ENCODE data around the gene PPP2R5C. TPM values are rescaled to one million over a fixed set of nuclear protein-coding genes. Genes with fewer than 3 reads are reported as not detected.

Gene PPP2R5C
- total and polyA plus RNA-seq, 2 donors (not counting 3 experiments of a cell fraction or from before 2014, with no cell fraction given): 42.6 to 83.6 TPM

DNA sequence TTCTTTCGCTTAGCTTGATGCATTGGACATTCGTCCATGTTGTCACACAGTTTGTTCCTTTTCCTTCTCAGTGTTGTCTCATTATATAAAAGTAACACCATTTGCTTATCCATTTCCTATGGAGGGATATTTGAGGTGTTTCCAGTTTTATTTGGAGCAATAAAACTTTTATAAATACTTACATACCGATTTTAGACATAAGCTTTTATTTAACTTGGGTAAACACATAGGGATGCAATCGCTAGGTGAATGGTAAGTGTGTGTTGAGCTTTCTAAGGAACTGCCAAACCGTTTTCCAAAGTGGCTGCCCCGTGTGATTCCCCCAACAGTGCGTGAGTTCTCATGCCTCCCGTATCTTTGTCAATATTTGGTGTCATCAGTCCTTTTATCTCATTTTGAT lies 107.7 kb downstream of the PPP2R5C start:
- Histone ChIP-seq H3K9ac (replicated peaks; ENCODE audit: extremely low read depth, insufficient read depth, low read length) (no peak overlapping the region), H3K4me2 (ENCODE audit: insufficient read depth, low read length) (no peak overlapping the region), H3K27ac (ENCODE audit: insufficient read depth, low read depth, low read length) (no peak overlapping the region), H3K36me3 (ENCODE audit: control insufficient read depth in 2 of 2, extremely low read depth in 1 of 2, insufficient read depth in 2 of 2, low read length in 2 of 2) (no peaks in the 10 kb centered on the region), H3K4me3 (replicated peaks in 1 of 3; ENCODE audit: insufficient read depth in 1 of 3, low read depth in 1 of 3, low read length in 3 of 3) (no peak overlapping the region), H3K27me3 (ENCODE audit: control insufficient read depth in 2 of 2, insufficient read depth in 2 of 2, low read length in 2 of 2) (no peaks in the 10 kb centered on the region), H3K79me2 (ENCODE audit: control insufficient read depth, insufficient read depth, low read length) (peaks cover 31% of the 10 kb centered on the region), H3K4me1 (ENCODE audit: control insufficient read depth, extremely low read depth, insufficient read depth, low read length) (peaks cover 3% of the 10 kb centered on the region), H4K20me1 (replicated peaks; ENCODE audit: control insufficient read depth, extremely low read depth, insufficient read depth, low read length) (no peaks in the 10 kb centered on the region), H3K9me3 (replicated peaks; ENCODE audit: control insufficient read depth, insufficient read depth, low read length) (no peaks in the 10 kb centered on the region), H3K9me1 (replicated peaks; ENCODE audit: control insufficient read depth, extremely low read depth, insufficient read depth, low read length) (no peaks in the 10 kb centered on the region), H2AFZ (ENCODE audit: low read depth, low read length) (no peak overlapping the region)
- ChIA-PET POLR2A (no interaction called here), CTCF (interaction anchor here (1.2 kb wide), 1 partner anchor 98 kb away, joined by 4 read pairs; no protein-coding TSS in a partner anchor)
- TF ChIP-seq, protein P1, sequence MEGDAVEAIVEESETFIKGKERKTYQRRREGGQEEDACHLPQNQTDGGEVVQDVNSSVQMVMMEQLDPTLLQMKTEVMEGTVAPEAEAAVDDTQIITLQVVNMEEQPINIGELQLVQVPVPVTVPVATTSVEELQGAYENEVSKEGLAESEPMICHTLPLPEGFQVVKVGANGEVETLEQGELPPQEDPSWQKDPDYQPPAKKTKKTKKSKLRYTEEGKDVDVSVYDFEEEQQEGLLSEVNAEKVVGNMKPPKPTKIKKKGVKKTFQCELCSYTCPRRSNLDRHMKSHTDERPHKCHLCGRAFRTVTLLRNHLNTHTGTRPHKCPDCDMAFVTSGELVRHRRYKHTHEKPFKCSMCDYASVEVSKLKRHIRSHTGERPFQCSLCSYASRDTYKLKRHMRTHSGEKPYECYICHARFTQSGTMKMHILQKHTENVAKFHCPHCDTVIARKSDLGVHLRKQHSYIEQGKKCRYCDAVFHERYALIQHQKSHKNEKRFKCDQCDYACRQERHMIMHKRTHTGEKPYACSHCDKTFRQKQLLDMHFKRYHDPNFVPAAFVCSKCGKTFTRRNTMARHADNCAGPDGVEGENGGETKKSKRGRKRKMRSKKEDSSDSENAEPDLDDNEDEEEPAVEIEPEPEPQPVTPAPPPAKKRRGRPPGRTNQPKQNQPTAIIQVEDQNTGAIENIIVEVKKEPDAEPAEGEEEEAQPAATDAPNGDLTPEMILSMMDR (IDR thresholded peaks at IDR 0.05; ENCODE audit: extremely low read depth in 1 of 2, insufficient read depth in 1 of 2, low read depth in 1 of 2, low read length in 2 of 2): no peak
- TF ChIP-seq, protein P2, sequence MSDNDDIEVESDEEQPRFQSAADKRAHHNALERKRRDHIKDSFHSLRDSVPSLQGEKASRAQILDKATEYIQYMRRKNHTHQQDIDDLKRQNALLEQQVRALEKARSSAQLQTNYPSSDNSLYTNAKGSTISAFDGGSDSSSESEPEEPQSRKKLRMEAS (IDR thresholded peaks at IDR 0.05; ENCODE audit: insufficient read depth, insufficient read length): no peak
- TF ChIP-seq FOS (IDR thresholded peaks at IDR 0.05; ENCODE audit: borderline replicate concordance, insufficient read depth, low read length) (no peak), POLR2A (IDR thresholded peaks at IDR 0.05; ENCODE audit: low read depth, low read length) (no peak), GATA2 (IDR thresholded peaks at IDR 0.05; ENCODE audit: insufficient read depth, insufficient read length, low read depth, low read length) (no peak), JUN (IDR thresholded peaks at IDR 0.05; ENCODE audit: borderline replicate concordance, insufficient read depth, insufficient read length, low read depth) (no peak), POLR2AphosphoS5 (IDR thresholded peaks at IDR 0.05; ENCODE audit: insufficient read depth, low read depth, low read length) (no peak), EZH2 (IDR thresholded peaks at IDR 0.05; ENCODE audit: borderline replicate concordance, low read depth, low read length, severe bottlenecking) (no peak), MYC (IDR thresholded peaks at IDR 0.05; ENCODE audit: low read depth, low read length) (no peak)
- FAIRE-seq (no peak), DNase-seq (ENCODE audit: low read depth, low spot score) (no peak)
- BruUV-seq (replicated peaks): no TSS peak
- intact Hi-C loops (cut with micrococcal nuclease) (no loop called here), dilution Hi-C loops (cut with MboI; ENCODE audit: extremely low pct_ligation_motif_present, low sequenced_read_pairs) (no loop called here)
